GM21576 (cell line): ENCODE results near the gene ALOX12.
"Not testable (repeated sequence)": the region's sequence is repeated elsewhere in the genome, so short reads cannot be mapped to it uniquely, and the experiment has no call there.

Experiments
- ATAC-seq: cut with Tn5 transposase; IDR thresholded peaks from one replicate; pipeline ENCODE4 v1.9.1; 2021; ENCODE audit warnings: mild to moderate bottlenecking, moderate library complexity; ENCODE audit not compliant: unreplicated experiment

The ALOX12 gene, protein sequence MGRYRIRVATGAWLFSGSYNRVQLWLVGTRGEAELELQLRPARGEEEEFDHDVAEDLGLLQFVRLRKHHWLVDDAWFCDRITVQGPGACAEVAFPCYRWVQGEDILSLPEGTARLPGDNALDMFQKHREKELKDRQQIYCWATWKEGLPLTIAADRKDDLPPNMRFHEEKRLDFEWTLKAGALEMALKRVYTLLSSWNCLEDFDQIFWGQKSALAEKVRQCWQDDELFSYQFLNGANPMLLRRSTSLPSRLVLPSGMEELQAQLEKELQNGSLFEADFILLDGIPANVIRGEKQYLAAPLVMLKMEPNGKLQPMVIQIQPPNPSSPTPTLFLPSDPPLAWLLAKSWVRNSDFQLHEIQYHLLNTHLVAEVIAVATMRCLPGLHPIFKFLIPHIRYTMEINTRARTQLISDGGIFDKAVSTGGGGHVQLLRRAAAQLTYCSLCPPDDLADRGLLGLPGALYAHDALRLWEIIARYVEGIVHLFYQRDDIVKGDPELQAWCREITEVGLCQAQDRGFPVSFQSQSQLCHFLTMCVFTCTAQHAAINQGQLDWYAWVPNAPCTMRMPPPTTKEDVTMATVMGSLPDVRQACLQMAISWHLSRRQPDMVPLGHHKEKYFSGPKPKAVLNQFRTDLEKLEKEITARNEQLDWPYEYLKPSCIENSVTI

DNA sequence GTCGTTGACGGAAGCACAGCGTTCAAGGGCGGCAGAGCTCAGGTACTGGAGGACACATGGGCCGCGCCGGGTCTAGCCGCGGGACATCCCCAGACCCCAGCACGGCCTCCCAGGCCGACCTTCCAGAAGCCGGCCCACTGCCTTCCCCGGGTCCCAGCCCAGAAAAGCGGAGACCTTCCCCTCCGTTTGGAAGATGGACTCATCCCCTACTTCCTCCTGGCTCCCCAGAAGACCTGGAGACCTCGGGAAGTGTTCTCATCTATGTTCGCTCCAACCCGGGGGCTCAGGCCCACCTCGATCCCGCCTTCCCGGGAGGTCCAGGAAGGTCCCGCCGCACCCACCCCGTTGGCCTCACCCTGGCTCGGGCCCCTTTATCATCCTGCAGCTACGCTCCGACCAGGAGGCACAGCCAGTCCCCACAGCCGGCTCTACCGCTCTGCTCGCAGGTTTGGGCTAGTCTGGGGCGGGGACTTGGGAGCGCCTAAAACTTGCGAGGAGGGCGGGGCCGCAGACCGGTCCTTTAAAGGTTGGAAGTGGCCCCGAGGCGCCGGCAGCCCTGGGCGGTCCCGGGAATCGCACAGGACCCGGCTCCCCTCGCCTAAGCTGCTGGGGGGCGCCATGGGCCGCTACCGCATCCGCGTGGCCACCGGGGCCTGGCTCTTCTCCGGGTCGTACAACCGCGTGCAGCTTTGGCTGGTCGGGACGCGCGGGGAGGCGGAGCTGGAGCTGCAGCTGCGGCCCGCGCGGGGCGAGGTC is at the start of gene ALOX12:
Gene ALOX12 (plus strand): TSS at position 550 of the 756 bp plus-strand sequence. CDS start 69 bp downstream, at position 619.
- ATAC-seq = no peak

DNA sequence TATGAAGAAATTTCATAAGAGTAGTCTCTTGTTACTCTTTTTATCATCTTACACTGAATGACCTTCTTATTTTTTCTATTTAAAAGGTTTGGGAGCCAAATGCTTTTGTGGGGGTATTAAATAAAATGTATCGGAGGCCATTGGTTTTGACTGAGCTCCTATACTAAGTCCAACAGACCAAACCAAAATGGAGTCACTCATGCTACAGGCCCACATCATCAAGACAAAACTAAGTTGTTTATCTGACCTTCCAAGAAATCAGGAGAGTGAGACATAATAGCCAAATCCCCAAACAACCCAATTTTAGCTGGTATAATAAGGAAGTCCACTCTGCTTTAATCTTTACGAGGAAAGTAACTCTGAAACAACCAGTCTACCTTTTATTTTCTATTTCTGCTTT is 48.1 kb upstream of the ALOX12 start:
- ATAC-seq = no peak

DNA sequence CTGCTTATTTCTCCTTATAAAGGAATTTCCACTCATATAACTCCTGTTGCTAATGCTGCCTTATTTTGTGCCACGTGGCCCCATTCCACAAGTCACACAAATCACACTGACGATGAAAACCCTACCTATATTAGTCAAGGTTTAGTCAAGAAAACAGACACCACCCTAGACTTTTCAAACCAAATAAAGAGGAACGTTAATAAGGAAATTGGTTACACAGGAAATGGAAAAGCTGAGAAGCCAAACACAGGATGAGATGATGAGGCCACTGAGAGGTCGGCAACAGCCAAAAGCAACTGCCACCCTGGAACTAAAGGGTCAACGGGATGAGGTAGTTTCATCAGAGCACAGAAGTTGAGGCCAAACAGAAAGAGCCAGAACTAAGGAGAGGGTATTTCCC is 47.3 kb upstream of the ALOX12 start:
- no peak for ATAC-seq

- ATAC-seq = no peak
Observed at GRCh38 chr17:6948976-6949375, 46.9 kb upstream of the ALOX12 start.

GRCh38 chr17:6950938-6951337 is 44.9 kb upstream of the ALOX12 start:
- ATAC-seq = not testable (repeated sequence)

- no peak for ATAC-seq
Observed at GRCh38 chr17:6953689-6954088, 42.2 kb upstream of the ALOX12 start.

- ATAC-seq = no peak
Observed at GRCh38 chr17:6959700-6960099, 36.1 kb upstream of the ALOX12 start.

DNA sequence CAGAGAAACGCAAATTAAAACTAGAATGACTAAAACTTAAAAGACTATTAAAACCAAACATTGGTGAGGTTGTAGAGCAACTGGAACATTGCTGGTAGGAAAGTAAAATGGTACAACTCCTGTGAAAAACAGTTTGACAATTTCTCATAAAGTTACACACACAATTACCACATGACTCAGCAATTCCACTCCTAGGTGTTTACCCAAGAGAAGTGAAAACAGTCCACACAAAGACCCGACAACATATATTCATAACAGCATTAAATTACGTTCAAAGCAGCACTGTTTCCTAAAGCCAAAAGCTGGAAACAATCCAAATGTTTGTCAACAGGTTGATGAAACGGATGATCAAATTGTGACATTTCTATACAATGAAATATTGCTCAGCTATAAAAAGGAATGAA is 26.5 kb upstream of the ALOX12 start:
- ATAC-seq = no peak

DNA sequence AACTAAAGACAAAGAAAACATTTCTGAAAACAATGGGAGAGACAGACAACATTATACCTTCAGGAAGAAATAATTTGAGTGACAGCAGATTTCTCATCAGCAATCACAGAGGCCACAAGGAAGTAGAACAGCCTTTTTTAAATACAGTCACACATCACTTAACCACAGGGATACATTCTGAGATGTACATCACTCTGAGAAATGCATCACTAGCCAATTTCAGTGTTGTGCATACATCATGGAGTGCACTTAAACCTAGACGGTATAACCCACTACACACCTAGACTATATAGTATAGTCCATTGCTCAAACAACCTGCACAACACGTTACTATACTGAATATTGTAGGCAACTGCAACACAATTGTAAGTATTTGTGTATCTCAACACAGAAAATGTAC is 24.9 kb upstream of the ALOX12 start:
- no peak for ATAC-seq

DNA sequence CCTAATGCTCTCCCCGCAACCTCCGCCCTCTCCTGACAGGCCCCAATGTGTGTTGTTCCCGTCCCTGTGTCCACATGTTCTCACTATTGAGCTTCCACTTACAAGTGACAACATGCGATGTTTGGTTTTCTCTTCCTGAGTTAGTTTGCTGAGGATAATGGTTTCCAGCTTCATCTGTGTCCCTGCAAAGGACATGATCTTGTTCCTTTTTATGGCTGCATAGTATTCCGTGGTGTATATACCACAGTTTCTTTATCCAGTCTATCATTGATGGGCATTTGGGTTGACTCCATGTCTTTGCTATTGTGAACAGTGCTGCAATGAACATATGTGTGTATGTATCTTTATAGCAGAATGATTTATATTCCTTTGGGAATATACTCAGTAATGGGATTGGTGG is 16.4 kb upstream of the ALOX12 start:
- ATAC-seq = not testable (repeated sequence)

DNA sequence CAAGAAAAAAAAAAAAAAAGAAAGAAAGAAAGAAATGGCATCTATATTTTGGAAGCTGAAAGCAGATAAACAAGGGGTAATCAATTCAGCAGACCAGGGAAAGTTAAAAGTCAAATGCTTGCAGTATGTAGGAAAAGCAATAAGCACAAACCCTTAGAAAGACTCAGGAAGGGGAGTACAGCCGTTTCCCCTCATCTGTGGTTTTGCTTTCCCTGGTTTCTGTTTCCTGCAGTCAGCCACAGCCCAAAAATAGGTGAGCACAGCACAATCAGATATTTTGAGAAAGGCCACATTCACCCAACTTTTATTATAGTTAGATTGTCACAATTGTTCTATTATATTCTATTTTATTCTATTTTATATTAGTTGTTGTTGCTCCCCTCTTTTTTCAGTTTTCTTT is 14.4 kb upstream of the ALOX12 start:
- ATAC-seq = no peak

DNA sequence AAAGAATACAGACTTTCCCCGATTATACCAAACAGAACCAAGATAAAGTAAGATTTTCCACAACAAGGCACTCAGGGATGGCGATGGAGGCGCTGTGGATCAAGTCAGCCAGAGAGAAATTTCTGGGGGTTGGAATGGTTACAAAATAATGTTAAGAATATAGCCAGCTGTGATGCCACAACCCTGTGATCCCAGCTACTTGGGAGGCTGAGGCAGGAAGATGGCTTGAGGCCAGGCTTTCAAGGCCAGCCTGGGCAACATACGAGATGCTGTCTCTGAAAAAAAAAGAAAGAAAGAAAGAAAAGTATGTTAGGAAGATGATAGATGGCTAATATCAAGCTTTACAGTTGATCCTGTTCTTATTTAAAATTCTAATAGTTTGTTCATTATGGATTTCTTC is 10.6 kb upstream of the ALOX12 start:
- ATAC-seq = no peak

DNA sequence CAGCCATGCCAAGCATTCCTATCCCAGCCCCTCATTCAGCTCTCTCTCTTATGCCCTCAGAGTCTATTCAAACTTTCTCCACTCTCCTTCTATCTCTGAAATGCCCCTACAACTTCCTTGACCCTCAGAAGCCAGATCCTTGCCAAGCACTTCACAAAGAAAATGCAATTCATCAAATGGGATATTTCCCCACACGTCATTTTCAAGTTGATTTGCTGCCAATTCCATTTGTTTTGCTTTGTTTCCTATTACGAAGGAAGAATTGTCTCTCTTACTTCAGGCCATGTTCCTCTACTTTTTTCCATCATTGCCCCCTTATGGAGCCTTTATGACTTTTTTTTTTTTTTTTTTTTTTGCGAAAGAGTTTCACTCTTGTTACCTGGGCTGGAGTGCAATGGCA is 9.2 kb upstream of the ALOX12 start:
- no peak for ATAC-seq

DNA sequence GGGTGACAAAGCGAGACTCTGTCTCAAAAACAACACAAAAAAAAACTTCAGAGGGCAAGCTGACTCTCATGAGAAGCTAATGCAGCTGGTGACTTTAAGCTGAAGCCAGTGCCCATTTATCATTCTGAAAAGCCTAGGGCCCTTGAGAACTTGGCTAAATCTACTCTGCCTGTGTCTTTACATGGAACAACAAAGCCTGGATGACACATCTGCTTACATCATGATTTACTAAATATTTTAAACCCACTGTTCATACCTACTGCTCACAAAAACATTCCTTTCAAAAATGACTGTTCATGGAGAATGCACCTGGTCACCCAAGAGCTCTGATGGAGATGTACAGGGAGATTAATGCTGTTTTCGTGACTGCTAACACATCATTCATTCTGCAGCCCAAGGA is 6.1 kb upstream of the ALOX12 start:
- no peak for ATAC-seq

- ATAC-seq = not testable (repeated sequence)
Observed at GRCh38 chr17:6993613-6994056, 2.2 kb upstream of the ALOX12 start.

GRCh38 chr17:6994118-6994598 is 1.7 kb upstream of the ALOX12 start:
- no peak for ATAC-seq

DNA sequence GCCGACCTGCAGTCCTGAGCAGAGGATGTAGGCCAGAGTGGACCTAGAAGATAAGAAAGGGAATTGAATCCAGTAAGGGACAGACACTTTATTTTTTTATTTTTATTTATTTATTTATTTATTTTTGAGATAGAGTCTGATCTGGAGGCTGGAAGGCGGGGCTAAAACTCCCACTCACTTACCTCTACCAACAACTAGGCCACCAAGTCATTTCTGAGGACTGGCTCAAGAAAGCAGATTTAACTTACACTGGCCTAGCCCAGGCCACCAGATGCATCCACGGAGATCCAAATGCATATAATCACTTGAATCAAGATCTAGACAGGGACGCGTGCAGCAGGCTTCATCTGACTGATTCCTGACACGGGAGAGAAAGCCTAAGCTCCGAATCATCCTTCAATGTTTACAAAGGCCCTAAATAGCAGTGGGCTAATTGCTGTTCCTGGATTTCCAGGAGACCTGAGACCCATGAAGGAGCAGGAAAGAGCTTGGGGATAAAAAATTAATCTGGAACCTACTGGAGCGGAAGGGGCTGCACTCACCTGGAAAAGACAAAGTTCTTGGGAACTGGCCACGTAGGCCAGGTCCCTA is 1.1 kb upstream of the ALOX12 start:
- ATAC-seq = no peak

DNA sequence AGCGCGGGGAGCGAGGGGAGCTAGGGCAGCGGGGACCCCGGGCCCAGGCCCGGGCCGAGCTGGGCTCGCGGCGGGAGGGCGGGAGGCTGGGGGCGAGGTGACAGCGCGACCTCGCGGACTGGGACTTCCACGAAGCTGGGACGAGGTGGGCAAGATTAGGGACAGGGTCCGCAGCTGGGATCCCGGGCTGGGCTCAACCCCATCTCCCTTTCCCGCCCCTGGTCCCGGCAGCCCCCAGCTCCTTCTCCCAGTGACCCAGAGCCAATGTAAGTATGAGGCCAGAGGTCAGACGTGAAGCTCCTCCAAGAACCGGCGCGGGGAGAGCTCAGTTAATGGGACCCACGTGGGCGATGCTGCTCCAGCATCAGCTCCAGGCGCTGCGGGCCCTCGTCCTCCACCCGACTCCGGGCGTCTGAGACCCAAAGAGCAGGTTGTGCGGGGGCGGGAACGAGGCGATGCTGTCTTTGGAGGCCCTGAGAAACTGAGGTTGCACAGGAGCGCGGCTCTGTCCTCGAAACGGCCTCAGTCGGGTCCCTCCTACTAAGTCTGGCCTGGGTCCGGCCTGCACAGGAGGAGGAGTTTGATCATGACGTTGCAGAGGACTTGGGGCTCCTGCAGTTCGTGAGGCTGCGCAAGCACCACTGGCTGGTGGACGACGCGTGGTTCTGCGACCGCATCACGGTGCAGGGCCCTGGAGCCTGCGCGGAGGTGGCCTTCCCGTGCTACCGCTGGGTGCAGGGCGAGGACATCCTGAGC is 585 bp downstream of the ALOX12 start:
- ATAC-seq = no peak

GRCh38 chr17:6997171-6997570 is 1.3 kb downstream of the ALOX12 start:
- ATAC-seq = no peak

DNA sequence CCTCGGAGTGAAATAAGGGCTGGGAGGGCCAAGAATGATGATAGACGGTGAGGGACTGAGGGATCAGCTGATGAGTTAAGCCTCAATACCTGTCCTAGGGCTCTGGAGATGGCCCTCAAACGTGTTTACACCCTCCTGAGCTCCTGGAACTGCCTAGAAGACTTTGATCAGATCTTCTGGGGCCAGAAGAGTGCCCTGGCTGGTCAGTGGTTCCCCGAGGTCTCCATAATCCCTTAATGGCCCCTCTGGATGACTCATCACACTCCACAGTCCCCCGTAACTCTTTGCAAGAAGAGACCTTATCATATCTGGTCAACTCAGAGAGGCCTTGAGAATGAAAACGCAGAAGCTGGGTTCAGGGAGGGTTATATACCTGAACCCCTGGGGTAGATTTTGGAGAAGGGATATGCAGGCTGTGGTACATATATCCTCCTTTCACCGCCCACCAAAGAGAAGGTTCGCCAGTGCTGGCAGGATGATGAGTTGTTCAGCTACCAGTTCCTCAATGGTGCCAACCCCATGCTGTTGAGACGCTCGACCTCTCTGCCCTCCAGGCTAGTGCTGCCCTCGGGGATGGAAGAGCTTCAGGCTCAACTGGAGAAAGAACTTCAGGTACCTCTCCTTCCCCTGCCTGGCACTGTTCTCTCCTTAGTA is 3.1 kb downstream of the ALOX12 start:
- no peak for ATAC-seq
